ENCODE data around the gene WNT2B. TPM values are rescaled to one million over a fixed set of nuclear protein-coding genes. Genes with fewer than 3 reads are reported as not detected.

The WNT2B gene
- total and polyA plus RNA-seq, 2 of the 8 experiments (the other 6 are each of a cell fraction or from before 2014, with no cell fraction given), result 0.33 to 2.0 TPM

- Histone ChIP-seq H4K91ac (replicated peaks; ENCODE audit: insufficient read length, low read length) (no peak overlapping the region), H3K79me2 (ENCODE audit: control insufficient read depth in 1 of 2, insufficient read depth in 2 of 2, low read length in 2 of 2) (no peaks in the 10 kb centered on the region), H3K36me3 (ENCODE audit: control insufficient read depth in 2 of 4, insufficient read depth in 4 of 4, low read length in 3 of 4) (no peaks in the 10 kb centered on the region; a peak in 1 of 8 replicates), H2AK5ac (ENCODE audit: low read depth, low read length) (no peak overlapping the region), H3K23me2 (ENCODE audit: low read depth, low read length) (no peaks in the 10 kb centered on the region), H2BK15ac (ENCODE audit: low read length) (no peak overlapping the region), H3K4me3 (ENCODE audit: extremely low read depth in 1 of 4, insufficient read depth in 2 of 4, low read depth in 3 of 4, low read length in 4 of 4) (no peak overlapping the region), H3K9me3 (ENCODE audit: insufficient read depth in 2 of 2, low read depth in 1 of 2, low read length in 1 of 2) (no peaks in the 10 kb centered on the region), H2AFZ (ENCODE audit: low read length) (no peak overlapping the region), H3K23ac (ENCODE audit: insufficient read length) (no peak overlapping the region), H4K20me1 (replicated peaks in 1 of 2; ENCODE audit: control insufficient read depth in 1 of 2, insufficient read depth in 2 of 2, low read length in 2 of 2) (no peaks in the 10 kb centered on the region), H3K27me3 (replicated peaks in 1 of 4; ENCODE audit: control insufficient read depth in 3 of 4, extremely low read depth in 1 of 4, insufficient read depth in 3 of 4, low read length in 3 of 4) (no peaks in the 10 kb centered on the region), H3K27ac (ENCODE audit: low read depth, low read length) (no peak overlapping the region), H3K14ac (ENCODE audit: insufficient read length) (no peak overlapping the region), H3K9ac (replicated peaks in 1 of 4; ENCODE audit: extremely low read depth in 1 of 4, low read depth in 3 of 4, low read length in 3 of 4) (no peak overlapping the region), H3K56ac (replicated peaks; ENCODE audit: insufficient read length, low read depth, low read length) (no peak overlapping the region), H3K4ac (replicated peaks; ENCODE audit: insufficient read length, low read depth, low read length) (no peak overlapping the region), H2BK5ac (ENCODE audit: low read depth, low read length) (no peak overlapping the region), H4K8ac (ENCODE audit: extremely low read depth, insufficient read depth, low read length) (no peak overlapping the region), H4K5ac (ENCODE audit: insufficient read length, low read depth, low read length) (no peak overlapping the region), H3K4me1 (replicated peaks in 1 of 4; ENCODE audit: control insufficient read depth in 3 of 4, insufficient read depth in 4 of 4, low read length in 3 of 4) (no peaks in the 10 kb centered on the region), H3K79me1 (ENCODE audit: low read depth, low read length) (no peaks in the 10 kb centered on the region), H3K4me2 (ENCODE audit: insufficient read depth in 1 of 2, low read depth in 2 of 2, low read length in 2 of 2) (no peak overlapping the region), H2BK20ac (ENCODE audit: low read length) (no peak overlapping the region), H3K18ac (ENCODE audit: extremely low read depth, low read length) (no peak overlapping the region), H2BK120ac (replicated peaks; ENCODE audit: low read depth, low read length) (no peak overlapping the region), H2BK12ac (ENCODE audit: low read depth, low read length) (no peak overlapping the region)
- ChIA-PET POLR2A (ENCODE audit: partially characterized antibody) (no interaction called here), CTCF (ENCODE audit: partially characterized antibody) (interaction anchor here (1.7 kb wide), 1 partner anchor 15 kb away, joined by 3 read pairs; no protein-coding TSS in a partner anchor)
- WGBS, 2 experiments (ENCODE audit: extremely low coverage in 1 of 2, insufficient coverage in 1 of 2, insufficient read length in 1 of 2, insufficient replicate concordance in 2 of 2, low coverage in 1 of 2, low lambda C conversion rate in 2 of 2, missing lambda C conversion rate in 1 of 2), result 72% methylated on average over 1 of the region's 1 CpG; no CpG with 5 or more reads in 1 of the 2 experiments
- FAIRE-seq (no peak), DNase-seq (ENCODE audit: low read depth in 1 of 2, low spot score in 2 of 2) (no peak)
- TF ChIP-seq ZNF274 (IDR thresholded peaks at IDR 0.05; ENCODE audit: borderline replicate concordance, extremely low read depth, low read length) (no peak), RNF2 (IDR thresholded peaks at IDR 0.05; ENCODE audit: borderline replicate concordance, low read depth, low read length, missing control alignments, poor library complexity, severe bottlenecking) (no peak), JUND (IDR thresholded peaks at IDR 0.05; ENCODE audit: low read length) (no peak), RBBP5 (IDR thresholded peaks at IDR 0.05; ENCODE audit: borderline replicate concordance, low read depth, low read length) (no peak), CEBPB (IDR thresholded peaks at IDR 0.05; ENCODE audit: low read depth, low read length) (no peak)
Observed at GRCh38 chr1:112557385-112557784, 48.6 kb downstream of the WNT2B start.
